Stomach (tissue), 9 donors: ENCODE results near the gene BCOR. TPM values are rescaled to one million over a fixed set of nuclear protein-coding genes. Genes with fewer than 3 reads are reported as not detected.
A peak's percentile ranks its signal among the peaks of the same experiment; 100 is the strongest.

ENCODE experiments used
- DNase-seq, 2 donors: peaks; one replicate each; pipeline versions ENCODE4 v3.0.0 to v3.0.0-alpha.2; 2013 to 2019
- H3K27ac ChIP-seq, 5 donors: fragments of 200-600 bp in 4 of 5; sonication (generic) in 4 of 5; one replicate each; pipeline ENCODE4 v1.5.1; 2013 to 2019; ENCODE audit warnings: mild to moderate bottlenecking in 1 of 5, moderate library complexity in 1 of 5
- H3K27me3 ChIP-seq, 3 donors: fragments of 200-600 bp; sonication (generic); one replicate each; pipeline ENCODE4 v1.5.1; 2017 to 2019; ENCODE audit warnings: mixed run types in 1 of 3
- H3K36me3 ChIP-seq, 4 donors: fragments of 200-600 bp; sonication (generic); 1 replicate in 3 of 4; 2 replicates in 1 of 4; pipeline ENCODE4 v1.5.1; 2016 to 2019
- H3K4me1 ChIP-seq, 4 donors: fragments of 200-600 bp; sonication (generic); one replicate each; pipeline ENCODE4 v1.5.1; 2016 to 2019
- H3K4me3 ChIP-seq, 4 donors: fragments of 200-600 bp; sonication (generic) in 3 of 4; one replicate each; pipeline ENCODE4 v1.5.1; 2016 to 2019; ENCODE audit warnings: mild to moderate bottlenecking in 1 of 4
- H3K9me3 ChIP-seq, 4 donors: fragments of 200-600 bp; sonication (generic); one replicate each; pipeline ENCODE4 v1.5.1; 2016 to 2019
- CTCF ChIP-seq, 7 experiments: fragments of 450-650 bp in 4 of 7; fragments of 200-600 bp in 3 of 7; sonication (generic) in 3 of 7; IDR thresholded peaks; one replicate each; pipeline ENCODE4 v1.5.1; 2016 to 2019; ENCODE audit warnings: antibody characterized with exemption in 7 of 7, control low read depth in 2 of 7, mild to moderate bottlenecking in 1 of 7
- EP300 ChIP-seq: sonication (generic); formaldehyde crosslinking; IDR thresholded peaks from one replicate; pipeline ENCODE4 v1.6.1; 2017; ENCODE audit warnings: antibody characterized with exemption
- POLR2A ChIP-seq, 4 donors: fragments of 450-650 bp; IDR thresholded peaks; one replicate each; pipeline ENCODE4 v1.6.1; 2016; ENCODE audit warnings: antibody characterized with exemption in 4 of 4, control low read depth in 2 of 4, mild to moderate bottlenecking in 1 of 4, moderate library complexity in 1 of 4
- POLR2AphosphoS5 ChIP-seq, 3 donors: sonication (generic); formaldehyde crosslinking; IDR thresholded peaks; one replicate each; pipeline ENCODE4 v1.6.1; 2016; ENCODE audit warnings: antibody characterized with exemption in 3 of 3
- WGBS, 5 donors: extraction: QIAGEN DNeasy Blood & Tissue Kit in 3 of 5; methylation state at CpG; one replicate each; pipeline versions ENCODE4 v1.1.5 to v1.1.7; 2013 to 2018; 5-methylcytosine and 5-hydroxymethylcytosine counted together
- intact Hi-C: fragments of 100-400 bp; cut with DNase I; formaldehyde crosslinking; loops from one replicate; pipeline ENCODE4 v1.15.1; 2023; ENCODE audit warnings: low total_unique reads
- polyA plus RNA-seq, 3 donors: library from polyadenylated mRNA; stranded (reverse); fragments of 200-250 nt; gene quantifications; one replicate each; pipeline ENCODE4 v1.2.3, GENCODE V29; 2013
- total RNA-seq, 5 donors: library from RNA; depleted of rRNA; stranded (reverse); fragments of >200 nt; gene quantifications; one replicate each; pipeline versions ENCODE4 v1.1.0 to v1.2.3, GENCODE V29; 2014 to 2016
- donor health status: healthy with polysubstance abuse.
- donor health status: Bipolar disorder and iron deficiency.
- donor health status: healthy.

The BCOR gene
- total and polyA plus RNA-seq, 8 donors: 4.4 to 45.5 (median 19.2) TPM

GRCh38 chrX:40061005-40061404 lies 36.8 kb downstream of the BCOR start:
- Histone ChIP-seq H3K27me3 (peaks cover 0 to 3% (median 0%) of the 10 kb centered on the region in 3 donors), H3K4me1 (peaks cover 0 to 5% (median 0%) of the 10 kb centered on the region in 4 donors), H3K4me3 (no peak overlapping the region), H3K27ac (no peak overlapping the region), H3K9me3 (no peaks in the 10 kb centered on the region), H3K36me3 (peaks cover 32 to 82% (median 66%) of the 10 kb centered on the region in 4 donors)
- no peak for TF ChIP-seq POLR2A (IDR thresholded peaks at IDR 0.05)
- TF ChIP-seq EP300: no peak
- TF ChIP-seq POLR2AphosphoS5 (IDR thresholded peaks at IDR 0.05): no peak
- no peak for TF ChIP-seq CTCF (IDR thresholded peaks at IDR 0.05)
- 79 to 89% (median 81%) methylated on average over 9 to 10 of the region's 10 CpGs for WGBS, 5 donors
- no peak for DNase-seq
- intact Hi-C loops: no loop called here

GRCh38 chrX:40060356-40060845 lies 37.4 kb downstream of the BCOR start:
- Histone ChIP-seq H3K27me3 (peaks cover 0 to 3% (median 0%) of the 10 kb centered on the region in 3 donors), H3K27ac (no peak overlapping the region), H3K4me1 (peaks cover 0 to 5% (median 0%) of the 10 kb centered on the region in 4 donors), H3K4me3 (no peak overlapping the region), H3K36me3 (peaks cover 32 to 87% (median 72%) of the 10 kb centered on the region in 4 donors), H3K9me3 (no peaks in the 10 kb centered on the region)
- 80 to 93% (median 86%) methylated on average over 5 to 7 of the region's 7 CpGs for WGBS, 5 donors
- no peak for TF ChIP-seq CTCF (IDR thresholded peaks at IDR 0.05)
- no peak for TF ChIP-seq POLR2AphosphoS5 (IDR thresholded peaks at IDR 0.05)
- no peak for TF ChIP-seq POLR2A (IDR thresholded peaks at IDR 0.05)
- intact Hi-C loops: no loop called here
- no peak for DNase-seq

- peaks cover 0 to 3% (median 0%) of the 10 kb centered on the region in 3 donors for H3K27me3 ChIP-seq
- peaks cover 34 to 87% (median 79%) of the 10 kb centered on the region in 4 donors for H3K36me3 ChIP-seq
- peaks cover 0 to 5% (median 0%) of the 10 kb centered on the region in 4 donors for H3K4me1 ChIP-seq
- H3K9me3 ChIP-seq: no peaks in the 10 kb centered on the region
- H3K4me3 ChIP-seq: no peak overlapping the region
- peak; percentile 41 to 72 for DNase-seq
- intact Hi-C loops: no loop called here
- no peak overlapping the region for H3K27ac ChIP-seq
- WGBS, 5 donors: 37 to 66% (median 56%) methylated on average over 8 to 11 of the region's 11 CpGs
- TF ChIP-seq CTCF (IDR thresholded peaks at IDR 0.05) (no peak), EP300 (no peak), POLR2A (IDR thresholded peaks at IDR 0.05) (no peak), POLR2AphosphoS5 (IDR thresholded peaks at IDR 0.05) (no peak)
Measured at GRCh38 chrX:40058719-40059118, 39.0 kb downstream of the BCOR start.

GRCh38 chrX:40057405-40057804 lies 40.4 kb downstream of the BCOR start:
- no peak overlapping the region for H3K4me3 ChIP-seq
- peaks cover 0 to 13% (median 4%) of the 10 kb centered on the region in 4 donors for H3K9me3 ChIP-seq
- no peaks in the 10 kb centered on the region for H3K4me1 ChIP-seq
- 84 to 95% (median 91%) methylated on average over 8 to 9 of the region's 9 CpGs for WGBS, 5 donors
- H3K36me3 ChIP-seq: peaks cover 39 to 87% (median 79%) of the 10 kb centered on the region in 4 donors
- TF ChIP-seq POLR2A (IDR thresholded peaks at IDR 0.05) (no peak), POLR2AphosphoS5 (IDR thresholded peaks at IDR 0.05) (no peak), CTCF (IDR thresholded peaks at IDR 0.05) (no peak), EP300 (no peak)
- H3K27me3 ChIP-seq: peaks cover 0 to 3% (median 0%) of the 10 kb centered on the region in 3 donors
- intact Hi-C loops: no loop called here
- no peak overlapping the region for H3K27ac ChIP-seq
- DNase-seq: no peak
